ENCODE results near the gene COA8. TPM values are rescaled to one million over a fixed set of nuclear protein-coding genes. Genes with fewer than 3 reads are reported as not detected.

Gene COA8
- total RNA-seq, 4 donors from 2014 or later, result 1.5 to 17.1 (median 15.2) TPM; not detected in 1

DNA sequence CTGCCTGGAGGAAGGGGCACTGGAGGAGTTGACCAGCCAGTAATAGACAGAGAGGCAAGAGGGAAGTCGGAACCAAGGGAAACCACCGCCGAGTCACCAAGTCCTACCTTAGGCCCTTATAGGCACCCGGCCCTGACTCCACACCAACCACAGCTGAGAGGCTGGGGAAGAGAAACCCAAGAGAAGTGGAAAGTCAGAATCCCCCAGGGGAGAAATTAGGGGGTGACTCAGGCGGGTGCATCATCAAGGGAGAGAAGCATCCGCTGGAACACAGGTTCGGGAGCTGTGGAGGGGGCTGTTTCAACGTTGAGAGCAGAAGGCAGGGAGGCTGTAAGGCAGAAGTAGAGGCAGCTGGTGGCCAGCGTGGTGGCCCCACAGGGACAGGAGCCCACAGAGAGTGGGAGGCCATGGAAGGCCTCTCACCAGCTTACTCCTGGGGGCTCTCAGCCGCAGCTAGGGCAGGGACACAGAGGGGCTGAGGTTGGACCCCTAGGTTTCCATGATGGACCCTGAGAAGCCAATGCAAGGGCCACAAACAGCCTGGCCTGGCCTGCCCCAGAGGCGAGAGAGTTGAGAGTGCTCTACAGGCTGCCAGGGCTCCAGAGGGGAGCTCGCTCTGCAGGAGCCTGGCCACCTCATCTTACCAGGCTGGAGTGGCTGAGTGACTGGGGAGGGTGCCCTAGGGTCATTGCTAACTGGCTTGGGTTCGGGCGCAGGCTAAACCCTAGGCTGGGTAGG, 35.2 kb upstream of the COA8 start:
- H3K36me3 ChIP-seq, result no peaks in the 10 kb centered on the region
- 73% methylated on average over 14 of the region's 14 CpGs; no CpG with 5 or more reads in 1 of the 2 donors for WGBS, 2 donors (ENCODE audit: low coverage in 1 of 2)
- TF ChIP-seq POLR2A (IDR thresholded peaks at IDR 0.05), result no peak
- TF ChIP-seq POLR2AphosphoS5 (IDR thresholded peaks at IDR 0.05), result no peak
- no peak for TF ChIP-seq EP300 (IDR thresholded peaks at IDR 0.05; ENCODE audit: low read depth)
- TF ChIP-seq, protein P1, sequence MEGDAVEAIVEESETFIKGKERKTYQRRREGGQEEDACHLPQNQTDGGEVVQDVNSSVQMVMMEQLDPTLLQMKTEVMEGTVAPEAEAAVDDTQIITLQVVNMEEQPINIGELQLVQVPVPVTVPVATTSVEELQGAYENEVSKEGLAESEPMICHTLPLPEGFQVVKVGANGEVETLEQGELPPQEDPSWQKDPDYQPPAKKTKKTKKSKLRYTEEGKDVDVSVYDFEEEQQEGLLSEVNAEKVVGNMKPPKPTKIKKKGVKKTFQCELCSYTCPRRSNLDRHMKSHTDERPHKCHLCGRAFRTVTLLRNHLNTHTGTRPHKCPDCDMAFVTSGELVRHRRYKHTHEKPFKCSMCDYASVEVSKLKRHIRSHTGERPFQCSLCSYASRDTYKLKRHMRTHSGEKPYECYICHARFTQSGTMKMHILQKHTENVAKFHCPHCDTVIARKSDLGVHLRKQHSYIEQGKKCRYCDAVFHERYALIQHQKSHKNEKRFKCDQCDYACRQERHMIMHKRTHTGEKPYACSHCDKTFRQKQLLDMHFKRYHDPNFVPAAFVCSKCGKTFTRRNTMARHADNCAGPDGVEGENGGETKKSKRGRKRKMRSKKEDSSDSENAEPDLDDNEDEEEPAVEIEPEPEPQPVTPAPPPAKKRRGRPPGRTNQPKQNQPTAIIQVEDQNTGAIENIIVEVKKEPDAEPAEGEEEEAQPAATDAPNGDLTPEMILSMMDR (IDR thresholded peaks at IDR 0.05), result no peak
- in situ Hi-C loops (cut with MboI; ENCODE audit: low pct_ligation_motif_present in 1 of 4, low pct_unique_long_range_greater_than_20kb in 1 of 4, low sequenced_read_pairs in 3 of 4) (no loop called here), intact Hi-C loops (cut with DNase I; ENCODE audit: low total_unique reads) (loop anchor here (1.0 kb wide), 1 partner anchor 26 kb away; no protein-coding TSS in a partner anchor)
- H3K27me3 ChIP-seq, result peaks cover 4% of the 10 kb centered on the region
- peaks cover 47 to 81% (median 73%) of the 10 kb centered on the region in 4 donors for H3K4me1 ChIP-seq
- H3K9me3 ChIP-seq, result no peaks in the 10 kb centered on the region
- peak overlapping the region; percentile 89 to 95 (median 94) for H3K27ac ChIP-seq
- peak overlapping the region in 2 of 4 donors; percentile 84 to 98 for H3K4me3 ChIP-seq
- DNase-seq, result peak; percentile 24

DNA sequence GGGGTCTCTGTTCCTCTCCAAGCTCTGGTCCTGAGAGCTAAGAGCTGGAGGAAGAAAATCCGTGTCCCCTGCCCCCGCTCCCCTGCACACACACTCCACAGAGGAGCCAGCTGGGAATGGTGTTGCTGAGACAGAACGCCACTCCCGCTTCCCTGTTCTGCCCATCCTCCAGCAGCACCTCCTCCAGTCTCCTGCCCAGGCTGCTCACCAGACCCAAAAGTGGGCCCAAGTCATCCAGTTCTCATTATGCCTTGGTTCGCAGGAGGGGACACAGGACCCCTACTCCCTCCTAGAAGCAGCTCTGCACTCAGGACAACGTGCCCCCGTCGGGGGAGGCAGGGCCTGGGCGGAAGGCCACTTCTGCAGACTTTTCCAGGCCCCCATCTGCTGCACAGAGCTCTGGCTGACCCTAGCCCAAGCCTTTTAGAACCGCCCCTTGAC, 34.6 kb upstream of the COA8 start:
- H3K9me3 ChIP-seq, result no peaks in the 10 kb centered on the region
- H3K27ac ChIP-seq, result peak overlapping the region; percentile 89 to 95 (median 94)
- peak; percentile 56 for DNase-seq
- 30% methylated on average over 9 of the region's 10 CpGs; no CpG with 5 or more reads in 1 of the 2 donors for WGBS, 2 donors (ENCODE audit: low coverage in 1 of 2)
- intact Hi-C loops (cut with DNase I; ENCODE audit: low total_unique reads), result loop anchor here (1.0 kb wide), 1 partner anchor 25 kb away; no protein-coding TSS in a partner anchor
- in situ Hi-C loops (cut with MboI; ENCODE audit: low pct_ligation_motif_present in 1 of 4, low pct_unique_long_range_greater_than_20kb in 1 of 4, low sequenced_read_pairs in 3 of 4), result no loop called here
- TF ChIP-seq, protein P1 (IDR thresholded peaks at IDR 0.05), result no peak
- no peak for TF ChIP-seq EP300 (IDR thresholded peaks at IDR 0.05; ENCODE audit: low read depth)
- TF ChIP-seq POLR2AphosphoS5 (IDR thresholded peaks at IDR 0.05), result peak in 1 of 3 donors; percentile 30
- no peak for TF ChIP-seq POLR2A (IDR thresholded peaks at IDR 0.05)
- no peaks in the 10 kb centered on the region for H3K36me3 ChIP-seq
- peaks cover 45 to 81% (median 70%) of the 10 kb centered on the region in 4 donors for H3K4me1 ChIP-seq
- H3K27me3 ChIP-seq, result peaks cover under 1% of the 10 kb centered on the region
- peak overlapping the region; percentile 51 to 98 (median 84) for H3K4me3 ChIP-seq

DNA sequence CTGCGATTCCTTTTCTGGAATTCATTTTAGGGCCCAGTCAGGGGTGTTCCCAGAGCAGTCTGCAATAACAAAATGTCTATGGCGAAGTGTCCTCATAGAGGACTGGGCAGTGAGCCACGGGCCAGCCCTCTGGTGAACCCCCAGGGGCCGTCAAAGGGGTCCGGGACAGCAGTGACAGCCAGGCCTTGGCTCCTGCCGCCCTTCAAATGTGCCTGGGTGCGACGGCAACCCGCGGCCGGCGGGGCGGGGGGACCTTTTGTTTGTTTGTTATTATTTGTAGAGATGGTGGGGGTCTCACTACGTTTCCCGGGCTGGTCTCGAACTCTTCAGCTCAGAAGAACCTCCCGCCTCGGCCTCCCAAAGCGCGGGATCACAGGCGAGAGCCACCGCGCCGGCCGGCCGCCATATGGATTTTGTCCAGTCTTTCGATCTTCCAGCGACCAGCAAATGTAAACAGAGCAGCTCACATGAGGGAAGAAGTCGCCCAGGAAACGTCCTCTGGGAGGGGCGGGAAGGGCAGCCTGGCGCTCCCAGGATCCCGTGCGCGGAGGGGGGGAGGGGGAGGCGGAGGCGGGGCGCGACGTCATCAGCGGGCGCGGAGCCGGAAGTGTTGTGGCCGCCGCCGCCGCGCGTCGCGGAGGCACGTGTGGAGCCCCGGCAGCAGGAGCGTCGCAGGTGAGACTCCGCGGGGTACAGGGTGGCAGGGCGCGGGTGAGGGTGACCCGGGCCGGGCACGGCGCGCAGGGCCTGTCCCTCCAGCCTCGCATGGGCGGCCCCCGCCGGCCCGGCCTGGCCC, 34.0 kb upstream of the COA8 start, which contains the start of gene TRMT61A:
TRMT61A (plus strand) TSS at position 610 of the 796 bp plus-strand sequence. CDS start 783 bp downstream, outside the sequence.
- no peaks in the 10 kb centered on the region for H3K9me3 ChIP-seq
- H3K27me3 ChIP-seq, result no peaks in the 10 kb centered on the region
- H3K36me3 ChIP-seq, result no peaks in the 10 kb centered on the region
- H3K4me3 ChIP-seq, result peak within 1 kb of the TSS; percentile 61 to 98 (median 84)
- H3K4me1 ChIP-seq, result peaks cover 41 to 77% (median 68%) of the 10 kb centered on the region in 4 donors
- 2% methylated on average over 47 of the region's 70 CpGs; no CpG with 5 or more reads in 1 of the 2 donors for WGBS, 2 donors (ENCODE audit: low coverage in 1 of 2)
- peak; percentile 91 for DNase-seq
- intact Hi-C loops (cut with DNase I; ENCODE audit: low total_unique reads) (loop anchor here (1.0 kb wide), 1 partner anchor 25 kb away; no protein-coding TSS in a partner anchor), in situ Hi-C loops (cut with MboI; ENCODE audit: low pct_ligation_motif_present in 1 of 4, low pct_unique_long_range_greater_than_20kb in 1 of 4, low sequenced_read_pairs in 3 of 4) (no loop called here)
- H3K27ac ChIP-seq, result peak within 1 kb of the TSS; percentile 89 to 95 (median 94)
- TF ChIP-seq, protein P1 (IDR thresholded peaks at IDR 0.05), result no peak
- no peak for TF ChIP-seq EP300 (IDR thresholded peaks at IDR 0.05; ENCODE audit: low read depth)
- TF ChIP-seq POLR2A (IDR thresholded peaks at IDR 0.05), result peak; percentile 78
- peak; percentile 77 to 89 (median 89) for TF ChIP-seq POLR2AphosphoS5 (IDR thresholded peaks at IDR 0.05)

Data from transverse colon (tissue), 4 donors.